GM19023 (cell line): Measurements from ENCODE around the gene SETD1B.

Source experiments
- ATAC-seq: cut with Tn5 transposase; IDR thresholded peaks from one replicate; pipeline ENCODE4 v1.9.1; 2021; ENCODE audit warnings: mild to moderate bottlenecking, moderate library complexity; ENCODE audit not compliant: unreplicated experiment

The SETD1B gene

DNA sequence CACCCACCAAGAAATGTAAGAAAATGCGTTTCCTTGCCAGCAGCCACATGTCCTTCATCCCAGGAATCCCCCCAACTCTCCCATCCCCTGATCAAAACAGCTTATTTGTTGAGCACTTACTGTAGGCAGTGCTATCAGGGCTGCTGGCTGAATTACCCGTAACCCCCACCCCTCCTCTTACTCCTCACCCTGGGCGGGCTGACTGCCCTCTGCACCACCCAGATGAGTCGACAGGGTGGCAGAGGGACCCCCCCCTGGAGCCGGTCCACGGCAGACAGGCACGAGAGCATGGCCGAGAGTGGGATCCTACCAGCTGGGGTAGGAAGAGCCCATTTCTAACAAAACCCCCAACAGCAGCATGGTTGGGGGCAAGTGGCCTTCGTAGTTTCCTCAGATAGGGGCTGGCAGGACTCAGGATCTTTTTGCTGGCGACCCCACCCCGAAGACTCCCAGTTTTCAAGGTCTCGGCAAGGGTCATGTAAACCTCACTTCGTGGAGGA lies 9.2 kb upstream of the SETD1B start:
- ATAC-seq = peak; percentile 2

GRCh38 chr12:121795034-121795968 lies 8.5 kb upstream of the SETD1B start:
- ATAC-seq = no peak

- ATAC-seq = no peak
These were observed 6.7 kb upstream of the SETD1B start for GRCh38 chr12:121796855-121797751.

DNA sequence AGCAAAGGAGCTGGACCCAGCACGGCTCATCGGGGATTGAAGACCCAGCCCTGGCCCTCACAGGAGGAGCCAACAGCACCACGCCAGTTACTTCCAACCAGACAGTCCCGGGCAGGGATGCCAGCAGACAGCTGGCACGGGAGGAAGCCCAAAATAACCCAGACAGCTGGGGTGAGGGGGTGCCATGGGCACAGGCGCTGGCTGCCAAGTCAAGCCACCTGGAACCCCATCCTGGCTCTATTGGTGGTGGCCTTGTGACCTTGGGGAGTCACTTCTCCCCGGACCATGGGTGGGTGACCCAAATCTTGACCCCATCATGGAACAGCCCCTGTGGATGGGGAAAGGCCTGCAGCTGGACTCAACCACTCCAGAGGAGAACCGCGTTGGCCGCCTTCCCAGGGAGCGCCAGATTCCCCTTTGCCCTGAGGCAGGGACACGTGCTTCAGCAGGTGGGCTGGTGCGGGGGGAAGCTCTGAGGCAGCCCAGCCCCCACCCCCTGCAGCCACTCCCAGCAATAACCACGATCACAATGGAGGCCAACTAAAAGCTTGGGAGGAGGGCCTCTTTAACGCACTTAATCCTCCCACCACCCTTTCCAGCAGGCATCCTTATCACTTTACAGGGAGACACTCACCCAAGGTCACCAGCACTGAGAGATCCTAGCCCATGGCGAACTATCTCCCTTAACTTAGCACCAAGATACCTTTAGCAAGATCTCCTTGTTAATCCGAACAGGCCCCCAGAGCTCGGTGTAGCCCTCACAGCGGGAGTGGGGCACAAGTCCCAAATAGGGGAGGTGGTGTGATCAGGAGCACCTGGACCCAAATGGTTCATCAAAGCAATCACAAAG lies 5.6 kb upstream of the SETD1B start:
- ATAC-seq = no peak

- ATAC-seq = no peak
These were observed 5.0 kb upstream of the SETD1B start for GRCh38 chr12:121798787-121799155.

DNA sequence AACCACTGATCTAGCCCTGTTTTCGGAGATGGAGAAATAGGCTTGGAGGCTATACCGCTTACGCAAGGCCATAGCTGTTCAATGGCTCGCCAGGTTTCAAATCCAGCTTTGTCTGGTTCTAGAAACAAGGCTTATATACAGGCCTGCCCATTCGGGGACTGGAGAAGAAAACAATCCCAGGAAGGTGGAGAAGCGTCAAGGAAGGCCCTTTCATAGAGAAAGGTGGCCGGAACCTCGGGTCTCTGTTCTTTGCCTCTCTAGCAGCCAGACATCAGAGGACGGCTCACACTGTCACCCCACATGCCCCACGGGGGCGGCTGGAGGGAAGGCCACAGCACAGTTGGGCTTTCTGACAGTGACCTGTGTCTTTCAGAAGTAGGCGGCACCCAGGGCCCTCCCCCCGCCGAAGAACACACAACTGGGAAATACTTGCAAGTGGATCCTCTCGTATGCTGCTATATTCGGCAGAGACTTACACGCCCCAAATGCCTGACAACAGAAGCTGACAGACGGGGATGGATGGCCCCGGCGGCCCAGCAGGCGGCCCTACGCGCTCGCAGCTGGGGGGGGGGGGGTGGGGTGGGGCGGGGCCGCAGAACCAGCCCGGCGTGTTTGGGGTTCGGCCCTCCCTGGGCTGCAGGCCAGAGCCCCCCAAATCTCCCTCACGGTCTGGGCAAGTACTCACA lies 4.5 kb upstream of the SETD1B start:
- peak; percentile 4 for ATAC-seq

GRCh38 chr12:121799842-121800693 lies 3.7 kb upstream of the SETD1B start:
- peak; percentile 33 for ATAC-seq

GRCh38 chr12:121800694-121801594 lies 2.9 kb upstream of the SETD1B start:
- no peak for ATAC-seq

DNA sequence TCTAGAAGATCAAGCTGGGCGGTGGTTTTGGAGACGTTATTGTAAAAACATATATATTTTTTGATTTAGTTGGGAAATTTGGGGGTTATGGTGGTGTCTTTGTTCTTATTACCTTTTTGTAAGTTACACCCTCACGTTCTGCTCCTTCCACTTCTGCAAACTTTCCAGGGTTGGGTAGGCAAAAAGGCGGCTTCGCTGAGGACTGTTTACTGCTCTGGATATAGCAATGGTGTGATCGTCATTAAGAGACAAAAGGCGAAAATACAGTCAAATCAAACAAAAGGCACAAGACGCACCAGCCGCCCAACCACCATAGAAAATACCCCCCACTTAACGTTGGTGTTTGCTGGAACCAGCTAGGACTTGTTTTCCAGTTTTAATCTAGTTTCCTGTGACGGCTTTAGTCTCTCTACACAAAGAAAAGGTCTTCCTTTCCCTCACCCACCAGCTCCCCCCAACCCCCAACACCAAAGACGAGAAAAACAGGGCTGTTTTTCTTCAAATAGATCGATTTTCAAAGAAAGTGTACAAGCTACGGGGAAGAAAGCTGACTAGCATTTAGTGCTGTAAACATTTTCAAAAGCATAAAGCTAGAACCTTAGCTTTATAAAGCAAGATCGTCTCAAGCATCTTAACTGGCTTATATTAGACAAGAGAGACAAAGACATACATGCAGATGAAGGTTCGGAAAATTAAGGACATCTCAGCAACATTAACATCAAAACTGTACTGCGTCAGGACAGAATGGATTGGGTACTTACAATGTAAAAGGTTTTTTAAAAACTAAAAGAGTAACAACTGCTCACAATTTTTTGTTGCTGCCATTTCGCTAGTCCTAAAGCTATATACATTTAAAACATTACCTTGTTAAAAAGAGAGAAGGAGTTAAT lies 2.0 kb upstream of the SETD1B start:
- no peak for ATAC-seq

- ATAC-seq = no peak
These were observed 1.3 kb upstream of the SETD1B start for GRCh38 chr12:121802485-121802842.

DNA sequence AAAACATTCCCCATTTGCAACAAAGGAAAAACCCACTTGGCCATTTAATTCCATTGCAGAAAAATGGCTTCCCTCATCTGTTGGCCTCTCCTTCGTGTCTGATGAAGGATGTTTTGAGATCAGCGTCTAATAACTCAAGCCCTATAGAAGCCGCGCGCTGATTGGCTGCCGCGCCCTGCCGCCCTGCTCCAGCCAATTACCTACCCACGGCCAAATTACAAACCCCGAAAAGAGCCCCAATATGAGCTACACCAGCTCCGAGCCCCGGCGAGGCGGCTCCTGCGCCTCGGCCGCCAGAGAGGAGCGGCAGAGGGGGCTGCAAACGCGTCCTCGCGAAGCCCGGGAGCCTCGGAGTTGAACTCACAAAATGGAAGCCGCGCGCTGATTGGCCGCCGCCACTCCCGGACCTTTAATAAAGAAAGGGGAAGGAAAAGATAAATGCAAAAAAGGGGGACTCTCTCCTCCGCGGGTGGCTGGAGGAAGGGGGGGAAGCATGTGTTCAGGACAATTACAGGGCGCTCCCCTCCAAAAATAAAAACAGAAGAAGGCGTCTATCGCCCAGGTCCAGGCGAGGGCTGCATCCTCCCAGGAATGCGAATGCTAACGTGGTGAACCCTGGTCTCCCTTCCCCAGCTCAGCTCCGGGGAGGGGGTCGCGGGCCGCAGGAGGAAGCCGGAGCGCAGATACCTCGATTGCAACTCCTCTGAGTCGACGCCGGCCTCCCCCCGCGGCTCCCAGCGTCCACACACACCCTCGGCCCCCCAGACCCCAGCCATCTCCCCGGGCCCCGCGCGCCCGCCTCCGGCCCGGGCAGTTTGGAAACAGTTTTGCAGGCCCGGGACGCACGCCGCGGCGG lies 738 bp upstream of the SETD1B start:
- ATAC-seq = peak; percentile 30

- no peak for ATAC-seq
These were observed 755 bp downstream of the SETD1B start for GRCh38 chr12:121804417-121805111.

DNA sequence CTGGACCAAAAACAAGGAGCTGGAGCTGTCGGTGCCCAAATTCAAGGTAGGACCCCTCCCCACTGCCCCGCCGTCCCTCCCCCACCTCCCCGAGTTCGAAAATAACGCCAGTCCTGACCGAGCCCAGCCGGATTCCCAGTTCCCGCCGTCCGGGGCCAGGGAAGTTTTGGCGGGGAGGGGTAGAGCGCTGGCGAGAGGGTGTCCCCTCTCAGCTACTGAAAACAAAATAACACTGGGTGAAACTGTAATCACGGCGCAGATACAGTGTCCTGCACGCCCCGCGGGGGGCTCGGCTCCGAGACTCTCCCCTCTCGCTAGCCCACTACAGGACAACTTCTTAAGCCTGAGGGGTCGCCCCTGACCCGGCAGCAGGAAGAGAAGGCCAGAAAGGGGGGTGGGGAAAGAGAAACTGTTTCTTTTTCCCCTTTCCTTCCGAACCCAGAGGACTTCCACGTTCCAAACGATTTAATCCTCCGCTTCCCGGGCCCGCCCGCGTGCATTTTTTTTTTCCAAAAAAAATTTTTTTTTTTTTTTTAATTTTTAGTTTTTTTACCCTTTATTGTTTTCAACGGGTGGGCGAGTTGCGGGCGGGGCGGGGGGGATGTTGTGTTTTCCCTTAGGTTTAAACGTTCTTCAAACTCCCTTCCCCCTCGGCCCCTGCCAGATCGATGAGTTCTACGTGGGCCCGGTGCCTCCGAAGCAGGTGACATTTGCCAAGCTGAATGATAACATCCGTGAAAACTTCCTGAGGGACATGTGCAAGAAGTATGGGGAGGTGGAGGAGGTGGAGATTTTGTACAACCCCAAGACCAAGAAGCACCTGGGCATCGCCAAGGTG lies 1.6 kb downstream of the SETD1B start:
- no peak for ATAC-seq

DNA sequence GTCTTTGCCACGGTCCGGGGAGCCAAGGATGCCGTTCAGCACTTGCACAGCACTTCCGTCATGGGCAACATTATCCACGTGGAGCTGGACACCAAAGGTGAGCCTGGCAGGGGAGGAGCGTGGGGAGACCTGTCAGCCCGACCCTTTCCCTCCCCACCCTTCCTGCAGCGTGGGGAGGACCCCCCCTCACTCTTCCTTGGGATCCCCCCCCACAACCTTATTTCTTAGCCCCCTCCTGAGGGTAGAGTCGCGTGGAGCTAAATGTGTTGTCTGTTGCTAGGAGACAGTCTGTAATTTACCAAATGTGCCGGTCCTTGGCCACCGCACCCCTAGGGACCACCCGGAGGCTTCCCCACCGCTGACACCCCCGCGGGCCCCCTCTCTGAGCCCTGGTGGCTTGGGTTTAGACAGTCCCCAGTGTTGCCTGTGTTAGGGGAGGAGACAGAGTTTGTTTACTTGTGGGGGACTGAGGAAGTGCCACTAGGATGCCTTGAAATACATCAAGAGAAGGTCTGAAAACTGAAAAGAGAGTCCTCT lies 2.3 kb downstream of the SETD1B start:
- ATAC-seq = no peak
